GM23338 (cell line): Measurements from ENCODE around the gene IQUB. TPM values are rescaled to one million over a fixed set of nuclear protein-coding genes. Genes with fewer than 3 reads are reported as not detected.

Experiments
- ATAC-seq: fragments of 200-7000 bp; cut with Tn5 transposase; 3 replicates; pipeline ENCODE4 v1.9.1; 2020
- DNase-seq: peaks from one replicate; pipeline ENCODE4 v3.0.0-alpha.2; 2015; ENCODE audit warnings: low spot score
- H2AFZ ChIP-seq: fragments of 200-600 bp; sonication (generic); 2 replicates; pipeline ENCODE4 v1.8.0; 2016; ENCODE audit warnings: antibody characterized with exemption, mild to moderate bottlenecking, moderate library complexity
- H3F3A ChIP-seq: fragments of 200-600 bp; sonication (generic); replicated peaks from 2 replicates; pipeline ENCODE4 v1.8.0; 2017; ENCODE audit warnings: antibody characterized with exemption, mixed run types, low read depth
- H3K27ac ChIP-seq: fragments of 200-600 bp; sonication (generic); 2 replicates; pipeline ENCODE4 v1.6.1; 2016; ENCODE audit warnings: low read depth
- H3K27me3 ChIP-seq: fragments of 200-600 bp; sonication (generic); 2 replicates; pipeline ENCODE4 v1.8.0; 2016; ENCODE audit warnings: mild to moderate bottlenecking, mixed run types, moderate library complexity; ENCODE audit not compliant: insufficient read depth
- H3K36me3 ChIP-seq: fragments of 200-600 bp; sonication (generic); 2 replicates; pipeline ENCODE4 v1.8.0; 2016; ENCODE audit warnings: mild to moderate bottlenecking; ENCODE audit not compliant: insufficient read depth
- H3K4me1 ChIP-seq: fragments of 200-600 bp; sonication (generic); 2 replicates; pipeline ENCODE4 v1.8.0; 2016; ENCODE audit warnings: mild to moderate bottlenecking, moderate library complexity; ENCODE audit not compliant: insufficient read depth
- H3K4me2 ChIP-seq: fragments of 200-600 bp; sonication (generic); 2 replicates; pipeline ENCODE4 v1.7.1; 2017; ENCODE audit warnings: mixed run types
- H3K4me3 ChIP-seq: fragments of 200-600 bp; sonication (generic); 2 replicates; pipeline ENCODE4 v1.6.1; 2016; ENCODE audit warnings: mixed run types
- H3K79me2 ChIP-seq: fragments of 200-600 bp; sonication (generic); replicated peaks from 2 replicates; pipeline ENCODE4 v1.8.0; 2017; ENCODE audit warnings: mild to moderate bottlenecking; ENCODE audit not compliant: insufficient read depth
- H3K9me2 ChIP-seq: fragments of 200-600 bp; sonication (generic); 2 replicates; pipeline ENCODE4 v1.8.0; 2017; ENCODE audit not compliant: insufficient read depth
- H4K20me1 ChIP-seq: fragments of 200-600 bp; sonication (generic); replicated peaks from 2 replicates; pipeline ENCODE4 v1.8.0; 2017; ENCODE audit warnings: mild to moderate bottlenecking; ENCODE audit not compliant: insufficient read depth
- H3K27ac Mint-ChIP-seq: 2 replicates; pipeline ENCODE4 v1.8.0; 2020; ENCODE audit warnings: inconsistent platforms, mild to moderate bottlenecking, moderate library complexity, mixed read lengths
- H3K27me3 Mint-ChIP-seq: 3 replicates; pipeline ENCODE4 v1.8.0; 2022; ENCODE audit warnings: low read depth, mild to moderate bottlenecking, moderate library complexity, mixed read lengths, inconsistent platforms; ENCODE audit not compliant: insufficient read depth, poor library complexity
- H3K36me3 Mint-ChIP-seq: 3 replicates; pipeline ENCODE4 v1.8.0; 2021; ENCODE audit warnings: low read depth, mild to moderate bottlenecking, inconsistent platforms, moderate library complexity, mixed read lengths
- H3K4me1 Mint-ChIP-seq: 3 replicates; pipeline ENCODE4 v1.8.0; 2020; ENCODE audit warnings: mild to moderate bottlenecking, inconsistent platforms, mixed read lengths
- H3K4me3 Mint-ChIP-seq: 3 replicates; pipeline ENCODE4 v1.8.0; 2021; ENCODE audit warnings: moderate library complexity, mild to moderate bottlenecking, inconsistent platforms, mixed read lengths
- H3K9me3 Mint-ChIP-seq: 3 replicates; pipeline ENCODE4 v1.8.0; 2020; ENCODE audit warnings: moderate library complexity, mild to moderate bottlenecking, inconsistent platforms, mixed read lengths
- CREB1 ChIP-seq: fragments of 250-450 bp; sonication (Bioruptor Pico); IDR thresholded peaks from 2 replicates; pipeline ENCODE4 v1.5.0; 2020; ENCODE audit warnings: low read depth, mild to moderate bottlenecking, moderate library complexity
- ETS1 ChIP-seq: IDR thresholded peaks from 2 replicates; pipeline ENCODE4 v1.6.1; 2016; ENCODE audit warnings: antibody characterized with exemption
- EZH2 ChIP-seq: fragments of 200-600 bp; sonication (generic); IDR thresholded peaks from one replicate; pipeline ENCODE4 v1.8.0; 2017; ENCODE audit warnings: antibody characterized with exemption, mild to moderate bottlenecking, low read depth; ENCODE audit not compliant: unreplicated experiment
- JUNB ChIP-seq: IDR thresholded peaks from one replicate; pipeline ENCODE4 v1.6.1; 2016; ENCODE audit warnings: antibody characterized with exemption; ENCODE audit not compliant: unreplicated experiment
- NANOG ChIP-seq: IDR thresholded peaks from 2 replicates; pipeline ENCODE4 v1.6.1; 2016; ENCODE audit warnings: antibody characterized with exemption, borderline replicate concordance
- POLR2AphosphoS5 ChIP-seq: IDR thresholded peaks from 2 replicates; pipeline ENCODE4 v1.6.1; 2016; ENCODE audit warnings: antibody characterized with exemption, low read depth
- ZNF114 ChIP-seq: fragments of 250-450 bp; sonication (Bioruptor Pico); IDR thresholded peaks from 2 replicates; pipeline ENCODE4 v1.5.0; 2020; ENCODE audit warnings: mild to moderate bottlenecking, moderate library complexity
- ZNF331 ChIP-seq: fragments of 250-450 bp; sonication (Bioruptor Pico); IDR thresholded peaks from 2 replicates; pipeline ENCODE4 v1.5.0; 2020; ENCODE audit warnings: low read depth, mild to moderate bottlenecking, moderate library complexity
- ZNF462 ChIP-seq: fragments of 250-450 bp; sonication (Bioruptor Pico); IDR thresholded peaks from 2 replicates; pipeline ENCODE4 v1.5.0; 2020; ENCODE audit warnings: mild to moderate bottlenecking, moderate library complexity
- polyA plus RNA-seq: library from polyadenylated mRNA; unstranded; fragments of >200 nt; fragmentation: Nextera tagmentation; extraction: Ambion mirVana; gene quantifications from 2 replicates; pipeline ENCODE4 v1.2.1, GENCODE V29; 2016
- total RNA-seq: library from RNA; depleted of rRNA; stranded (reverse); fragments of >200 nt; shearing (Covaris generic); gene quantifications from 2 replicates; pipeline ENCODE4 v1.2.3, GENCODE V29; 2014

The IQUB gene
- total and polyA plus RNA-seq, 2 experiments from 2014 or later, result 0.79 to 1.1 TPM

- Histone ChIP-seq H3K36me3 (no peaks in the 10 kb centered on the region), H3K4me1 (peaks cover 29% of the 10 kb centered on the region), H3K79me2 (no peaks in the 10 kb centered on the region), H3K9me2 (no peaks in the 10 kb centered on the region), H3F3A (no peaks in the 10 kb centered on the region), H3K4me2 (peak overlapping the region; percentile 16), H3K27me3 (no peaks in the 10 kb centered on the region), H2AFZ (peak overlapping the region; percentile 2; the same call in 1 of the 2 replicates), H4K20me1 (no peaks in the 10 kb centered on the region), H3K27ac (peak overlapping the region; percentile 79), H3K4me3 (no peak overlapping the region)
- no peaks in the 10 kb centered on the region for H3K9me3 Mint-ChIP-seq
- peak overlapping the region; percentile 96 for H3K27ac Mint-ChIP-seq
- ATAC-seq (no peak), DNase-seq (no peak)
- H3K36me3 Mint-ChIP-seq, result no peaks in the 10 kb centered on the region
- H3K27me3 Mint-ChIP-seq, result no peaks in the 10 kb centered on the region
- H3K4me3 Mint-ChIP-seq, result no peak overlapping the region
- no peak for TF ChIP-seq POLR2AphosphoS5
- no peak for TF ChIP-seq EZH2
- TF ChIP-seq CREB1, result no peak
- TF ChIP-seq ETS1, result no peak
- TF ChIP-seq ZNF114, result no peak
- no peak for TF ChIP-seq JUNB
- no peak for TF ChIP-seq ZNF462 (CRISPR knock-in tag)
- TF ChIP-seq NANOG, result no peak
- TF ChIP-seq ZNF331, result no peak
- peaks cover 26% of the 10 kb centered on the region for H3K4me1 Mint-ChIP-seq
Measured at GRCh38 chr7:123433665-123434064, 100.7 kb downstream of the IQUB start.
